Neuronal stem cell (in vitro differentiated cells): Measurements from ENCODE around the gene CCDC138.

Experiments used
- DNase-seq: peaks from one replicate; pipeline ENCODE4 v3.0.0-alpha.2; 2013; ENCODE audit warnings: low spot score
- H2AFZ ChIP-seq: one replicate; pipeline ENCODE4 v1.6.1; 2013; ENCODE audit warnings: mild to moderate bottlenecking, low read length, inconsistent platforms
- H2AK5ac ChIP-seq: 2 replicates; pipeline ENCODE4 v1.6.1; 2013; ENCODE audit warnings: low read depth, mild to moderate bottlenecking, inconsistent platforms, low read length, moderate library complexity, mixed read lengths
- H2BK120ac ChIP-seq: 2 replicates; pipeline ENCODE4 v1.6.1; 2013; ENCODE audit warnings: low read depth, mild to moderate bottlenecking, inconsistent platforms, low read length, moderate library complexity, mixed read lengths
- H2BK12ac ChIP-seq: one replicate; pipeline ENCODE4 v1.6.1; 2013; ENCODE audit warnings: low read length, inconsistent platforms
- H2BK15ac ChIP-seq: 2 replicates; pipeline ENCODE4 v1.6.1; 2013; ENCODE audit warnings: mild to moderate bottlenecking, low read length, inconsistent platforms, mixed read lengths
- H2BK5ac ChIP-seq: one replicate; pipeline ENCODE4 v1.6.1; 2013; ENCODE audit warnings: inconsistent platforms, mild to moderate bottlenecking, low read length, moderate library complexity
- H3K14ac ChIP-seq: one replicate; pipeline ENCODE4 v1.6.1; 2013; ENCODE audit warnings: low read length, inconsistent platforms
- H3K18ac ChIP-seq: 2 replicates; pipeline ENCODE4 v1.6.1; 2013; ENCODE audit warnings: low read length, inconsistent platforms
- H3K23ac ChIP-seq: 2 replicates; pipeline ENCODE4 v1.6.1; 2013; ENCODE audit warnings: low read depth, mild to moderate bottlenecking, mixed read lengths, low read length, inconsistent platforms; ENCODE audit not compliant: poor library complexity
- H3K27ac ChIP-seq: replicated peaks from 3 replicates; pipeline ENCODE4 v1.5.1; 2013; ENCODE audit warnings: low read length, inconsistent platforms
- H3K27me3 ChIP-seq, 3 experiments: 2 replicates each; pipeline ENCODE4 v1.6.1; 2013; ENCODE audit warnings: low read length in 3 of 3, mild to moderate bottlenecking in 2 of 3, inconsistent platforms in 1 of 3, low read depth in 1 of 3, mixed read lengths in 1 of 3, moderate library complexity in 1 of 3; ENCODE audit not compliant: control insufficient read depth in 3 of 3, insufficient read depth in 3 of 3
- H3K36me3 ChIP-seq, 2 donors: replicated peaks in 1 of 2; 2 replicates each; pipeline ENCODE4 v1.6.1; 2013; ENCODE audit warnings: low read length in 2 of 2; ENCODE audit not compliant: control insufficient read depth in 2 of 2, insufficient read depth in 2 of 2
- H3K4ac ChIP-seq: 2 replicates; pipeline ENCODE4 v1.6.1; 2013; ENCODE audit warnings: inconsistent platforms, mild to moderate bottlenecking, low read length, moderate library complexity
- H3K4me1 ChIP-seq, 2 donors: 1 replicate in 1 of 2; 2 replicates in 1 of 2; pipeline ENCODE4 v1.6.1; 2013; ENCODE audit warnings: low read length in 2 of 2, low read depth in 1 of 2; ENCODE audit not compliant: control insufficient read depth in 2 of 2, insufficient read depth in 1 of 2
- H3K4me2 ChIP-seq: one replicate; pipeline ENCODE4 v1.6.1; 2013; ENCODE audit warnings: mild to moderate bottlenecking, low read length, inconsistent platforms; ENCODE audit not compliant: insufficient read depth, poor library complexity, severe bottlenecking
- H3K4me3 ChIP-seq, 2 donors: 2 replicates each; pipeline ENCODE4 v1.5.1; 2013; ENCODE audit warnings: low read length in 2 of 2, mild to moderate bottlenecking in 2 of 2, inconsistent platforms in 1 of 2, moderate library complexity in 1 of 2
- H3K79me1 ChIP-seq: one replicate; pipeline ENCODE4 v1.6.1; 2013; ENCODE audit warnings: low read depth, mild to moderate bottlenecking, inconsistent platforms, low read length, moderate library complexity
- H3K9ac ChIP-seq: one replicate; pipeline ENCODE4 v1.6.1; 2013; ENCODE audit warnings: mild to moderate bottlenecking, low read depth, low read length, inconsistent platforms; ENCODE audit not compliant: poor library complexity
- H3K9me3 ChIP-seq, 2 donors: replicated peaks in 1 of 2; 2 replicates each; pipeline versions ENCODE3 to v1.6.1; 2013; ENCODE audit warnings: low read length in 2 of 2, mild to moderate bottlenecking in 2 of 2, inconsistent platforms in 1 of 2, low read depth in 1 of 2, mixed read lengths in 1 of 2, moderate library complexity in 1 of 2; ENCODE audit not compliant: control insufficient read depth in 2 of 2, insufficient read depth in 1 of 2
- H4K8ac ChIP-seq: one replicate; pipeline ENCODE4 v1.6.1; 2013; ENCODE audit warnings: low read depth, mild to moderate bottlenecking, inconsistent platforms, low read length, moderate library complexity
- H4K91ac ChIP-seq: one replicate; pipeline ENCODE4 v1.6.1; 2013; ENCODE audit warnings: low read length, low read depth, mild to moderate bottlenecking, inconsistent platforms; ENCODE audit not compliant: poor library complexity
- WGBS, 2 donors: extraction: QIAGEN DNeasy Blood & Tissue Kit; methylation state at CpG; one replicate each; pipeline ENCODE4 v1.1.7; 2013; ENCODE audit warnings: missing lambda C conversion rate in 2 of 2, mixed read lengths in 1 of 2; ENCODE audit not compliant: insufficient read length in 2 of 2, insufficient replicate concordance in 1 of 2; ENCODE audit errors: extremely low coverage in 2 of 2; 5-methylcytosine and 5-hydroxymethylcytosine counted together

The CCDC138 gene

DNA sequence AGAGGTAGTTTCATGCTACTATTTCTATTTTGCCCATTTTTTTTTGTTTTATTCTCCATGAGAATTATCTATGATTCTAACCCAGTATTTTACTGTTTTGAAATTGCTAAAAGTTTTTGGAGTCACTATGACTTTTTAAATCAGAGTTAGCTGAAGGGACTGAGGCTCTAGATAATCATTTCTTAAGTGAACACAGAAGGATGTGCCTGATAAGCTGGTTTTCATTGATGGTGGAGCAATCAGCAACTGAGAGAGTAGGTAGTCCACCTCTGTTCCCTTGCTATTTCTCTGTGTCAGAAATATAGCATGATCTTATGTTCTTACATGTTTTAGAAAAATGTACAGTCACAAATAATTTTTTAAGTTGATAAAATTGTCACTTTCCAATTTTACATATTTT, 59.4 kb downstream of the CCDC138 start:
- H3K4me2 ChIP-seq = no peak overlapping the region
- no peak overlapping the region for H3K4me3 ChIP-seq
- no peak overlapping the region for H2AK5ac ChIP-seq
- H3K4me1 ChIP-seq = no peaks in the 10 kb centered on the region
- H2BK15ac ChIP-seq = no peak overlapping the region
- peaks cover 9 to 87% of the 10 kb centered on the region in 2 donors for H3K36me3 ChIP-seq
- no peaks in the 10 kb centered on the region for H3K27me3 ChIP-seq
- H3K79me1 ChIP-seq = no peaks in the 10 kb centered on the region
- H4K8ac ChIP-seq = no peak overlapping the region
- H3K14ac ChIP-seq = no peak overlapping the region
- H2BK5ac ChIP-seq = no peak overlapping the region
- no peak overlapping the region for H3K18ac ChIP-seq
- peaks cover 0 to 14% of the 10 kb centered on the region in 2 donors for H3K9me3 ChIP-seq
- H4K91ac ChIP-seq = no peak overlapping the region
- H3K4ac ChIP-seq = no peak overlapping the region
- no peak overlapping the region for H3K9ac ChIP-seq
- DNase-seq = no peak
- no peak overlapping the region for H3K23ac ChIP-seq
- H3K27ac ChIP-seq = no peak overlapping the region
- H2BK120ac ChIP-seq = no peak overlapping the region
- no peak overlapping the region for H2BK12ac ChIP-seq
- no peak overlapping the region for H2AFZ ChIP-seq

DNA sequence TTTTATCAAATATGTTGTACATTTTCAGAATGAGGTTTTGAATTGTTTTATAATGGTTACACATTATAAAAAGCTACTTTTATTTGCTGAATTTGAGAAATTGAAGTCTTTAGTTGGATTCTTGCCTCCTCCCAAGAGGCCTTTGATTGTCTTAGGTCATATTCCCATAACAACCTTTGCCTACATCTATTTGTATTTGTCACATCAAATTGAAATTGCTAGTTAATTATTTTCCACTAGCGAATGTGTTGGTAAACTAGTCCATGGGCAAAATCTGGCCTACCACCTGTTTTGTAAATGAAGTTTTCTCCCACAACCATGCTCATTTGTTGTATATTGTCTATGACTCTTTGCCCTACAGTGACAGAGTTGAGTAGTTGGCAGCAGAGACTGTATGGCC, 60.4 kb downstream of the CCDC138 start:
- Histone ChIP-seq H4K91ac (no peak overlapping the region), H3K14ac (no peak overlapping the region), H3K23ac (no peak overlapping the region), H3K27me3 (no peaks in the 10 kb centered on the region), H2AFZ (no peak overlapping the region), H3K18ac (no peak overlapping the region), H3K4me3 (no peak overlapping the region), H4K8ac (no peak overlapping the region), H3K4me2 (no peak overlapping the region), H3K79me1 (no peaks in the 10 kb centered on the region), H2AK5ac (no peak overlapping the region), H3K9me3 (peaks cover 0 to 9% of the 10 kb centered on the region in 2 donors), H2BK15ac (no peak overlapping the region), H2BK12ac (no peak overlapping the region), H3K27ac (no peak overlapping the region), H3K9ac (no peak overlapping the region), H3K4ac (no peak overlapping the region), H3K36me3 (peaks cover 11 to 86% of the 10 kb centered on the region in 2 donors), H3K4me1 (no peaks in the 10 kb centered on the region), H2BK5ac (no peak overlapping the region), H2BK120ac (no peak overlapping the region)
- no CpG with 5 or more reads among the region's 1 CpG for WGBS, 2 donors
- DNase-seq = no peak

DNA sequence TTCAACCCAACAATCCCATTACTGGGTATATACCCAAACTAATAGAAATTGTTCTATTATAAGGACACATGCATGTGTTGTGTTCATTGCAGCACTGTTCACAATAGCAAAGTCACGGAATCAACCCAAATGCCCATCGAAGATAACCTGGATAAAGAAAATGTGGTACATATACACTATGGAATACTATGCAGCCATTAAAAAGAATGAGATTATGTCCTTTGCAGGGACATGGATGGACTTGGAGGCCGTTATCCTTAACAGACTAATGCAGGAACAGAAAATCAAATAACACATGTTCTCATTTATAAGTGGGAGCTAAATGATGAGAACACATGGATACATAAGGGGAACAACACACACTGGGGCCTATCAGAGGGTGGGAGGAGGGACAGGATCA, 65.8 kb downstream of the CCDC138 start:
- H4K8ac ChIP-seq = no peak overlapping the region
- no peak overlapping the region for H2BK15ac ChIP-seq
- H3K4me3 ChIP-seq = no peak overlapping the region
- no peak overlapping the region for H2BK5ac ChIP-seq
- no CpG with 5 or more reads among the region's 3 CpGs for WGBS, 2 donors
- H3K36me3 ChIP-seq = peaks cover 12 to 83% of the 10 kb centered on the region in 2 donors
- no peak overlapping the region for H3K23ac ChIP-seq
- no peak overlapping the region for H4K91ac ChIP-seq
- no peak overlapping the region for H3K27ac ChIP-seq
- no peak overlapping the region for H3K14ac ChIP-seq
- H3K4me2 ChIP-seq = no peak overlapping the region
- no peak overlapping the region for H3K9ac ChIP-seq
- no peak overlapping the region for H3K18ac ChIP-seq
- H2AFZ ChIP-seq = no peak overlapping the region
- no peaks in the 10 kb centered on the region for H3K27me3 ChIP-seq
- H3K9me3 ChIP-seq = peaks cover 0 to 8% of the 10 kb centered on the region in 2 donors
- H2AK5ac ChIP-seq = no peak overlapping the region
- H2BK120ac ChIP-seq = no peak overlapping the region
- no peak overlapping the region for H3K4ac ChIP-seq
- no peaks in the 10 kb centered on the region for H3K79me1 ChIP-seq
- no peak for DNase-seq
- H2BK12ac ChIP-seq = no peak overlapping the region
- H3K4me1 ChIP-seq = no peaks in the 10 kb centered on the region

DNA sequence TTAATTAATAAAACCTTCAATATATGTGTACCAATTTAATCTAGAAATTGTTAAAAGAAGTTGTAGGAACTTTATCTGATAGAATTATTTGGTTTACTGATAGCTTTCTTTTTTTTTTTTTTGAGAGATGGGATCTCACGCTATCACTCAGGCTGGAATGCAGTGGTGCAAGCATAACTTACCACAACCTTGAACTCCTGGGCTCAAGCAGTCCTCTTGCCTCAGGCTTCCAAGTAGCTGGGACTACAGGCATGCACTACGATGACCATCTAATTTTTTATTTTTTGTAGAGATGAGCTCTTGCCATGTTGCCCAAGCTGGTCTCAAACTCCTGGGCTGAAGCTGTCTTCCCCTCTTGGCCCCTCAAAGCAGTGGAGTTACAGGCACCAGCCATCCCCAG, 66.8 kb downstream of the CCDC138 start:
- Histone ChIP-seq H3K23ac (no peak overlapping the region), H2AFZ (no peak overlapping the region), H2BK12ac (no peak overlapping the region), H3K18ac (no peak overlapping the region), H2BK5ac (no peak overlapping the region), H2BK120ac (no peak overlapping the region), H2BK15ac (no peak overlapping the region), H3K27me3 (no peaks in the 10 kb centered on the region), H3K36me3 (peaks cover 12 to 83% of the 10 kb centered on the region in 2 donors), H3K4ac (no peak overlapping the region), H2AK5ac (no peak overlapping the region), H3K27ac (no peak overlapping the region), H3K9ac (no peak overlapping the region), H4K91ac (no peak overlapping the region), H3K14ac (no peak overlapping the region), H3K4me1 (no peaks in the 10 kb centered on the region), H3K4me3 (no peak overlapping the region), H3K4me2 (no peak overlapping the region), H3K79me1 (no peaks in the 10 kb centered on the region), H3K9me3 (peaks cover 0 to 10% of the 10 kb centered on the region in 2 donors), H4K8ac (no peak overlapping the region)
- no peak for DNase-seq
- WGBS, 2 donors = no CpG with 5 or more reads among the region's 2 CpGs
